ENCODE results near the gene GSC2.

DNA sequence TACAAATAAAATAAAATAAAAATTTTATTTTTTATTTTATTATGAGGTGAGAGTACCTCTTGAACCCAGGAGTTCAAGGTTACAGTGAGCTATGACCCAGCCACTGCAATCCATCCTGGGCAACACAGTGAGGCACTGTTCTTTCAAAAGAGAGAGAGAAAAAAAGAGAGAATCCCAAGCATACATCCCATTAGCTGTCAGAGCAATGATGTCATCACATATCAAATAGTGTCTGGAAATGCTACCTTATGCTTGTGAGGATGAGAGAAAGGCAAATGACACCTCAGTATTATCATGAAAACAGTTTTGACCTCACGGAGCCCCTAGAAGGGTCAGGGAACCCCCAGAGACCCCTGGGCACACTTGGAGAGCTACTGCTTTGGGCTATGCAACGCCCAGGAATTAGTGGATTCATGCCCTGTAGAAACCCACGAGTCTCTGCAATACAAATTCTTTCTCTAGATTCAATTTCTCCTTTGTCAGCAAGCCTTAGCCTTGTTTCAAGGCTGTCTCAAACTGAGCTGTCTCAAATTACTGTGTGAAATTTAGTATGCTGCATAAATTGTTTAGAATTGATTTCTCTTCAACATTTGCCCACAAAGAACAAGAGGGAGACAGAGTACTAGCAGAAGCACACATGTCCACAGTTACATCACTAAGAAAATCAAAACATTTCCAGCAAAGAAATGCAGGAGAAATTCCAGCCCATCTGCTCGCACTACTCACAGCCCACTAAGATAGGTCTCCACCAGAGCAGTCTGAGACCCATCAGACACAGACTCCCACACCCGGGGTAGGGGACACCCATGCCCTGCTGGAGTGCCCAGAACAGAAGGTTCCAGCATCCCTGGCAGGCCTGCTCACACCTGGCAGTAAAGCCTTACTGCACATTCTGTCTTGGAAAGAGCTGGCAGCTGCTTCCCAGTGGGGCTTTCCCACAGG is 45.9 kb downstream of the GSC2 start:
- TF ChIP-seq JUND (IDR thresholded peaks at IDR 0.05) (no peak), TAF1 (conservative IDR thresholded peaks at IDR 0.05) (no peak), GABPA (IDR thresholded peaks at IDR 0.05 in 1 of 2, conservative IDR thresholded peaks at IDR 0.05 in 1 of 2) (no peak)
- TF ChIP-seq, protein P1, sequence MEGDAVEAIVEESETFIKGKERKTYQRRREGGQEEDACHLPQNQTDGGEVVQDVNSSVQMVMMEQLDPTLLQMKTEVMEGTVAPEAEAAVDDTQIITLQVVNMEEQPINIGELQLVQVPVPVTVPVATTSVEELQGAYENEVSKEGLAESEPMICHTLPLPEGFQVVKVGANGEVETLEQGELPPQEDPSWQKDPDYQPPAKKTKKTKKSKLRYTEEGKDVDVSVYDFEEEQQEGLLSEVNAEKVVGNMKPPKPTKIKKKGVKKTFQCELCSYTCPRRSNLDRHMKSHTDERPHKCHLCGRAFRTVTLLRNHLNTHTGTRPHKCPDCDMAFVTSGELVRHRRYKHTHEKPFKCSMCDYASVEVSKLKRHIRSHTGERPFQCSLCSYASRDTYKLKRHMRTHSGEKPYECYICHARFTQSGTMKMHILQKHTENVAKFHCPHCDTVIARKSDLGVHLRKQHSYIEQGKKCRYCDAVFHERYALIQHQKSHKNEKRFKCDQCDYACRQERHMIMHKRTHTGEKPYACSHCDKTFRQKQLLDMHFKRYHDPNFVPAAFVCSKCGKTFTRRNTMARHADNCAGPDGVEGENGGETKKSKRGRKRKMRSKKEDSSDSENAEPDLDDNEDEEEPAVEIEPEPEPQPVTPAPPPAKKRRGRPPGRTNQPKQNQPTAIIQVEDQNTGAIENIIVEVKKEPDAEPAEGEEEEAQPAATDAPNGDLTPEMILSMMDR (IDR thresholded peaks at IDR 0.05; ENCODE audit: low read depth, low read length, missing input control): no peak

All from liver (tissue), 3 donors.